Omental fat pad (tissue), 4 donors: ENCODE data around the gene ABLIM3. TPM values are rescaled to one million over a fixed set of nuclear protein-coding genes. Genes with fewer than 3 reads are reported as not detected.

ENCODE experiments used
- ATAC-seq: fragments of 150-250 bp; one replicate; pipeline ENCODE4 v1.9.1; 2016; ENCODE audit warnings: mild to moderate bottlenecking, moderate library complexity; ENCODE audit not compliant: low FRiP score
- DNase-seq: peaks from one replicate; pipeline ENCODE4 v3.0.0-alpha.2; 2019; ENCODE audit warnings: low spot score
- total RNA-seq, 4 donors: library from RNA; depleted of rRNA; stranded (reverse); fragments of >200 nt; gene quantifications; one replicate each; pipeline ENCODE4 v1.1.0, GENCODE V29; 2016
- TF ChIP-seq, protein P1 (sequence below), 3 donors: fragments of 450-650 bp; IDR thresholded peaks; one replicate each; pipeline ENCODE4 v1.5.1; 2016 to 2017; ENCODE audit warnings: antibody characterized with exemption in 3 of 3, mild to moderate bottlenecking in 3 of 3, moderate library complexity in 2 of 3

The ABLIM3 gene
- total RNA-seq, 4 donors from 2014 or later: 47.8 to 456 (median 104) TPM

DNA sequence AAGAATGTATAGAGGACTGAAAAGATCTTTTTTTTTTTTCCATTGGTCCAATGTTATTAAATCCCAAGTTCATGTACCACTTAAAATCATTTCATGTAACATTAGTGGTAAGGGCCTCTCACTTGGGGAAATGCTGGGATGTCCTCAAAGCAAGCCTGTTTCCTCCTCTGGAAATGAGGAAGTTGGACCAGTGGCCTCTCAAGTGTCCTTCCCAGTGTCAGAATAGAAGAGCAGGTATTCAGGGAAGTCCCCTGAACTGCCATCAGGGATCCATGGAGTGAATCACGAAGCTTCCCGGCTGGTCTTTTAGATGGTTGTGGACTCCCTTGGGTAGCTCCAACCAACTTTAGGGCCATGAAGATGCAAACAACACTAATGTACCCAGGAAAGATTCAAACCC lies 75.2 kb downstream of the ABLIM3 start:
- DNase-seq: no peak
- ATAC-seq: no peak
- TF ChIP-seq, protein P1, sequence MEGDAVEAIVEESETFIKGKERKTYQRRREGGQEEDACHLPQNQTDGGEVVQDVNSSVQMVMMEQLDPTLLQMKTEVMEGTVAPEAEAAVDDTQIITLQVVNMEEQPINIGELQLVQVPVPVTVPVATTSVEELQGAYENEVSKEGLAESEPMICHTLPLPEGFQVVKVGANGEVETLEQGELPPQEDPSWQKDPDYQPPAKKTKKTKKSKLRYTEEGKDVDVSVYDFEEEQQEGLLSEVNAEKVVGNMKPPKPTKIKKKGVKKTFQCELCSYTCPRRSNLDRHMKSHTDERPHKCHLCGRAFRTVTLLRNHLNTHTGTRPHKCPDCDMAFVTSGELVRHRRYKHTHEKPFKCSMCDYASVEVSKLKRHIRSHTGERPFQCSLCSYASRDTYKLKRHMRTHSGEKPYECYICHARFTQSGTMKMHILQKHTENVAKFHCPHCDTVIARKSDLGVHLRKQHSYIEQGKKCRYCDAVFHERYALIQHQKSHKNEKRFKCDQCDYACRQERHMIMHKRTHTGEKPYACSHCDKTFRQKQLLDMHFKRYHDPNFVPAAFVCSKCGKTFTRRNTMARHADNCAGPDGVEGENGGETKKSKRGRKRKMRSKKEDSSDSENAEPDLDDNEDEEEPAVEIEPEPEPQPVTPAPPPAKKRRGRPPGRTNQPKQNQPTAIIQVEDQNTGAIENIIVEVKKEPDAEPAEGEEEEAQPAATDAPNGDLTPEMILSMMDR (IDR thresholded peaks at IDR 0.05): no peak

- ATAC-seq (no peak), DNase-seq (no peak)
- TF ChIP-seq, protein P1 (IDR thresholded peaks at IDR 0.05): no peak
Measured at GRCh38 chr5:149217096-149217802, 76.0 kb downstream of the ABLIM3 start.

DNA sequence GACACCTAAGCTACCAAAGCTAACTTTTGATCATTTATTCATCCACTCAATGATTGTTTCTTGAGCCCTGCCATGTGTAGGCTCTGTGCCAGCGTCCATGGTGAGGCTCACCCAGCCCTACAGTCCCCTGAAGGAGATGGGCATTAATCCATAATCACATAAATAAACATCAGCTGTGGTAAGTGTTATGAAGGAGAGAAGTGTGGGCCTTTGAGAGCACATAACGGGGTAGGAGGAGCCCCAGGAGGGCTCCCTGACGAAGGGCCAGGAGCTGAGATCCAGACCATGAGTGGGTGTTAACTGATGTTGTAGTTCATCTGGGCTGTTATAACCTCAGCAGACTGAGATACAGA lies 76.5 kb downstream of the ABLIM3 start:
- DNase-seq (no peak), ATAC-seq (no peak)
- TF ChIP-seq, protein P1 (IDR thresholded peaks at IDR 0.05): no peak

- ATAC-seq (no peak), DNase-seq (no peak)
- TF ChIP-seq, protein P1 (IDR thresholded peaks at IDR 0.05): no peak
Measured at GRCh38 chr5:149219584-149219983, 78.3 kb downstream of the ABLIM3 start.

DNA sequence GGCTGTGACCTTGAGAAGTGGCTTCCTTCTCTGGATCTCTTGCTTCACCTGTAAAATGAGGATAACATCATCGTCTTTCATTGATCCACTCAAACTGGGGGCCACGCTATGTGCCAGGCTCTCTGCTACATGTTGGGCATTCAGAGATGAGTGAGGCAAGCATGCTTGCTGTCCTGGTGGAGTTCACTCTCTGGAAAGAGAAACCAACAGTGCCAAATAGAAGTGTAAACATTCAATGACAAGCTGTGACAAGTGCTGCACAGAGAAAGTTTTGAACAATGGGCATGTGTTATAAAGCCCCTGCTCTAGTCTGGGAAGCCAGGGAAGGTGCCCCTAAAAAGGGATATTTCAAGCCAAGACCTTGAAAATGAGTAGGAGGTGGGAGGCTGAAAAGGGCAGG lies 79.5 kb downstream of the ABLIM3 start:
- TF ChIP-seq, protein P1 (IDR thresholded peaks at IDR 0.05): no peak
- DNase-seq: no peak
- no peak for ATAC-seq

- no peak for DNase-seq
- ATAC-seq: no peak
- TF ChIP-seq, protein P1 (IDR thresholded peaks at IDR 0.05): no peak
Measured at GRCh38 chr5:149221326-149221725, 80.0 kb downstream of the ABLIM3 start.

DNA sequence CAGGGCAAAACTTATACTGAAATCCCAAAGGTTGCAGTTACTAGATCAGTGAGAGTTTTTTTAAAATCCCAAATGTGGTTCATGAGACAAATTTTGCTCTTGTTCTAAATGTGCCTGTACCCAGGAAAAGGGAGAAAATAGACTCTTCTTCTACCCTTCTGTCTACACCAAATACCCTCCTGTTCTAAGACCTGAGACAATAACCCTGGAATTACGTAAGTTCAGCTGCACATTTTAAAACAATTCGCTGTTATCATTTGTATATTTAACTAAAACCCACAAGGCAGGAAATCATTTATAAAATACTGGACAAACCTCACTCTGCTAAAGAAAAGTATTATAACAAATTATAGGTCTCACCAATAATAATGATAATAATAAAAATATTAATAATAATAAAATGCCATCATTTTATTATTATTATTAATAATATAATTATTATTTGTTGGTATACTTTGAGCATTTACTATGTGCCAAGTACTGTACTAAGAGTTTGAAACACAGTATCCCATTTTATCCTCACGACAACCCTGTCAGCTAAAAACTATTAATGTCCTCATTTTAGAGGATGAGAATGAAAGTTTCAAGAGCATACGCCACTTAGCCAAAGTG lies 80.5 kb downstream of the ABLIM3 start:
- TF ChIP-seq, protein P1 (IDR thresholded peaks at IDR 0.05): no peak
- ATAC-seq (no peak), DNase-seq (no peak)
